GM18502 (cell line): ENCODE measurements around the gene DHRS4.
"Not testable (repeated sequence)": the region's sequence is repeated elsewhere in the genome, so short reads cannot be mapped to it uniquely, and the experiment has no call there.

Source experiments
- ATAC-seq: cut with Tn5 transposase; IDR thresholded peaks from one replicate; pipeline ENCODE4 v1.9.1; 2021; ENCODE audit warnings: mild to moderate bottlenecking; ENCODE audit not compliant: unreplicated experiment, poor library complexity

The DHRS4 gene

DNA sequence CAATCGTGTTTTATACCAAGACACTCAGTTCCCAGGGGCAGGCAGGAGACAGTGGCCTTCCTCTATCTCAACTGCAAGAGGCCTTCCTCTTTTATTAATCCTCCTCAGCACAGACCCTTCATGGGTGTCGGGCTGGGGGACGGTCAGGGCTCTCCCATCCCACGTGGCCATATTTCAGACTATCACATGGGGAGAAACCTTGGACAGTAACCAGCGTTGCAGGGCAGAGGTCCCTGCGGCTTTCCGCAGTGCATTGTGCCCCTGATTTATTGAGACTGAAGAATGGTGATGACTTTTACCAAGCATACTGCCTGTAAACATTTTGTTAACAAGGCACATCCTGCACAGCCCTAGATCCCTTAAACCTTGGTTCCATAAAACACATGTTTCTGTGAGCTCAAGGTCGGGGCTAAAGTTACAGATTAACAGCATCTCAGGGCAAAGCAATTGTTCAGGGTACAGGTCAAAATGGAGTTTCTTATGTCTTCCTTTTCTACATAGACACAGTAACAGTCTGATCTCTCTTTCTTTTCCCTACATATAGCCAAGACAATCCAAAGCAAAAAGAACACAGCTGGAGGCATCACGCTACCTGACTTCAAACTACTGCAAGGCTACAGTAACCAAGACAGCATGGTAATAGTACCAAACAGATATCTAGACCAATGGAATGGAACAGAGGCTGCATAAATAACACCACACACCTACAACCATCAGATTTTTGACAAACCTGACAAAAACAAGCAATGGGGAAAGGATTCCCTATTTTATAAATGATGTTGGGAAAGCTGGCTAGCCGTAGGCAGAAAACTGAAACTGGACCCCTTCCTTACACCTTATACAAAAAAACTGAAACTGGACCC lies 28.6 kb downstream of the DHRS4 start:
- ATAC-seq = not testable (repeated sequence)

DNA sequence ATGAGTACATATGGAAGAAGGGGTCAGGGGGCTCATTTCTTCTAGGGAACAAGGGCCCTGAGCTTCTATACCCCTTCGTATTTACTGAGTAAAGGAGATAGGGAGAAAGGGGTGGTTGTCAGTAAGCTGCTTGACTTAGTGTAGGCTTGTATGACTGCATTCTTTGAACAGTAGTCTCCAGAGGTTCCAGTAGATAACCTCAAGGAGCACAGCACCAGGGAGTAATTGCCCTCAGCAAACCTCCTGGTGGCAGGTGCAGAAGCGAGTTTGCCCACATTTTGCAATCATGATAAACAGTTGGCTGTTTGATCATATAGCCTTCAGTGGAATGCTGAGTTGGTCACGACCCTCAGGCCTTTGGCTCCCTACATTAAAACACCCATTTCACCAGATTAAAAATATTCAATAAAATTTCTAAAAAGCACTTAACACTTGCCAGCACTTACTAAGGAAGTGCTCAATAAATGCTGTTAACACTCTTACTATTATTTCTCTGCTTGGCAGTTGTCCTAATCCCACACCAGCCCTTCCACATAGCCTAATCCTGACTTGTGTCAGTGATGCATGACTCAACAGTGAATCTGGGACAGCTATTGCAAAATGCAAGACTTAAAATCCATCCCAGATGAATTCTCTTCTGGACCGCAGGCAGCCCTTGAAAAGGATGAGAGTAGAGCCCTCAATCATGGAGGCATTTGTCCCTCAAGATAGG lies 31.5 kb downstream of the DHRS4 start:
- no peak for ATAC-seq

DNA sequence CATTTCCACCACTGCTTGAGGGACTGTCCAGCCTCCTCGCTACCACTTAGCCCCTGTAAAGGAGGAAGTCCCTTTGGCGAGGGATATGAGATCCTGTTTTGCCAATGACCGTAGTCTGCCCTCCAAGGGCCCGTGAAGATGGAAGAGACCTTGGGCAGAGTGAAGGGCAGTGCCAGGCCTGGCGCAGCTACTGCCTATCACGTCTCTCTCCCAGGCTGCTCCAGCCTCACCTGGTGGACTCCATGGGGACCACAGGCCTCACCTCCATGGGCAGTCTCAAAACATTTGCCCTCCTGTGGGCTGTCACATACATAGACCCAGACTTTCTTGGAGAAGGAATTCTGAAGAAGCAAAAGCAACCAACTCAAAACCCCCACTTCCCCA lies 34.6 kb downstream of the DHRS4 start:
- ATAC-seq = peak; percentile 20

GRCh38 chr14:23988607-23989363 lies 35.2 kb downstream of the DHRS4 start, which contains the start of gene DHRS4L2:
DHRS4L2 (plus strand) TSS chr14:23988929; CDS start chr14:23988948, 19 bp downstream.
- peak; percentile 93 for ATAC-seq

GRCh38 chr14:23989734-23990445 lies 36.3 kb downstream of the DHRS4 start:
- peak; percentile 52 for ATAC-seq

- ATAC-seq = not testable (repeated sequence)
Measured at GRCh38 chr14:23990961-23991360, 37.4 kb downstream of the DHRS4 start.

DNA sequence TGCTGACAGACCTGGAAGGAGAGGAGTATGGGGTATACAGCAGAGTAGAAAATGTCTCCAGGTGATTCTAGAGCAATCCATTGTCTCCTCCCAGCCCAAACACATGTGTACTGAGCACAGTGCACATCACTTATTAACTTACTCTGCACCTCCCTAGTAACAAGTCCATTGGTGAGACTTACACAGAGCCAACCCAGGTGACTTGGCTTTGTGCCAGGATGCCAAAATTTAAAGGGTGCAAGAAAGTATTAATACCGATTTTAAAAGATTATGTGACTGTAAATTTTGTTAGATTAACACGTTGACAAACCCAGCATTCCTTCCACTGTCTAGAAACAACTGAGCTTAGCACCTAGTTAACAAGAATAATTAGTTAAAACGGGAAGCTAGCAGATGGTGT lies 39.5 kb downstream of the DHRS4 start:
- ATAC-seq = not testable (repeated sequence)

DNA sequence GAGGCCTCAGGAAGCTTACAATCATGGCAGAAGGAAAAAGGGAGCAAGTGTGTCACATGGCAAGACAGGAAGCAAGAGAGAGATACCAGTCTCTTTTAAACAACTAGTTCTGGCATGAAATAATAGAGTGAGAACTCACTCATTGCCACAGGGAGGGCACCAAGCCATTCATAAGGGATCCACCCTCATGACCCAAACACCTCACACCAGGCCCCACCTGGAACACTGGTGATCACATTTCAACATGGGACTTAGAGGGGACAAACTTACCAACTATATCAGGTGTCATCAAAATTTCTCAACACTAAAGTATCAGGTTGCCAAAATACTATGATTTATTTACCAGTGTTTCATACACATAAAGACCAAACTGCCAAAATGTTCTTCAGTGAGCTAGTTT lies 42.4 kb downstream of the DHRS4 start:
- not testable (repeated sequence) for ATAC-seq

GRCh38 chr14:23996825-23997224 lies 43.3 kb downstream of the DHRS4 start:
- ATAC-seq = not testable (repeated sequence)

DNA sequence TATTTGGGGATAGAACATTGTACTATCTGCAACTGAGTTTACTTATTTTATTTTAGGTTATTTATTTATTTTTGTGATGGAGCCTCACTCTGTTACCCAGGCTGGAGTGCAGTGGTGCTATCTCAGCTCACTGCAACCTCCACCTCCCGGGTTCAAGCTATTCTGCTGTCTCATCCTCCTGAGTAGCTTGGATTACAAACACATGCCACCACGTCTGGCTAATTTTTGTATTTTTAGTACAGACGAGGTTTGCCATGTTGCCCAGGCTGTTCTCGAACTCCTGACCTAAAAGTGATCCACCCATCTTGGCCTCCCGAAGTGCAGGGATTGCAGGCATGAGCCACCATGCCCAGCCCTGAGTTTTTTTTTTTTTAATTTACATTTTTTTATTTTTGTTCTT lies 46.1 kb downstream of the DHRS4 start:
- ATAC-seq = not testable (repeated sequence)

DNA sequence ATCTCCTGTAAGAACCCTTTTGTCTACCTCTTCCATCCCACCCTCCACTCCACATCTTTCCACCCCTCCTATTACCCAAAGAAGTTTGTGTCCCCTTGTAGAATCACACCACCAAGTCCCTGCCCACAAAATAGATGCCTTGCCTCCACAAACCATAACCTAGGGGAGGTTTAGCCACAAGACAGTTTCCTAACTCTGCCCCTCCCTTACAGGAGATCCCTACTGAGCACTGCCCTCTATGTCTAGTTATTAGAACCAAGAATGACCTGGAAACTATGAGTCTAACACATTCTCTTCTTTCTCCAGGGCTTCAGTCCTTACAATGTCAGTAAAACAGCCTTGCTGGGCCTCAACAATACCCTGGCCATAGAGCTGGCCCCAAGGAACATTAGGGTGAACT lies 47.5 kb downstream of the DHRS4 start:
- ATAC-seq = not testable (repeated sequence)

- not testable (repeated sequence) for ATAC-seq
Measured at GRCh38 chr14:24001679-24002078, 48.1 kb downstream of the DHRS4 start.

GRCh38 chr14:24006471-24006816 lies 52.9 kb downstream of the DHRS4 start:
- peak; percentile 39 for ATAC-seq

GRCh38 chr14:24006817-24007652 lies 53.5 kb downstream of the DHRS4 start:
- peak; percentile 65 for ATAC-seq

GRCh38 chr14:24011051-24011450 lies 57.5 kb downstream of the DHRS4 start:
- ATAC-seq = no peak

- not testable (repeated sequence) for ATAC-seq
Measured at GRCh38 chr14:24012726-24013273, 59.2 kb downstream of the DHRS4 start.

DNA sequence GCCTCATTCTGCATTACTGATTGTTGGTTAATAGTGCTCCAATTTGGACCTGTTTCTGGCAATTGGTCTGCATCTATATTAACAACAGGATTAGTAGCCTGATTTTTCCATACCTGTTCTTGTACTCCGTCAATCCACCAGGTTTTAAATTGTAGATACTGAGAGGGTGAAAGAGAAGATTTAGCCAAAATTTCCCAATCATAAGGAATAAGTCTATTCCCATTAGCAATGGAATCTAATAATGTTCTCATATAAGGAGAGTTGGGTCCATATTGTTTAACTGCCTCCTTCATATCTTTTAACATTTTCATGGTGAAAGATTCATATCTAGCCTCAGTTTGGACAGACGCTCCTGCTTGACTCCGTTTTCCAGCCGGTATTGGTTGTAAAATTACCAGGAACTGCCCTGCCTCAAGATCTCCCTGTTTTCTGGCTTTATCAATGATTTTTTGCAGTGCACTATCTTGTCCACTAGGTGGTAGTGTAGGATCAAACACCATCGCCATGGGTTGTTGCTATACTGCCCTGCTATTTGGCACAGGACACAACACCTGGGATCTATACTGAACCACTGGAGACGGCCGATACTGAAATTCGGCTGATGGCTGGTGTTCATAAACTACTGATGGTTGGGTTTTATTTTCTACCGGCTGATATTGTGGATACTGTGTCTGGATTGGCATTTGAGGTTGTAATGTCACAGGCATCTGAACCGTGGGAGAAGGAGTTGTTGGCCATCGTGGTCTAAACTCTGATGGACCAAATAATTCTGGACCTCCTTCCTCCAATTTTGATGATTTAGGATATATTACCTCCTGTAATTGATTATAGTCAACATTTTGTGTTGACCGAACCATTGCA lies 60.3 kb downstream of the DHRS4 start:
- no peak for ATAC-seq

GRCh38 chr14:24015745-24016144 lies 62.2 kb downstream of the DHRS4 start:
- ATAC-seq = not testable (repeated sequence)
